GM12891 (cell line): ENCODE data around the gene AMOTL2. TPM values are rescaled to one million over a fixed set of nuclear protein-coding genes. Genes with fewer than 3 reads are reported as not detected.

ENCODE experiments used
- DNase-seq: peaks from one replicate; pipeline ENCODE4 v3.0.0; 2011; ENCODE audit warnings: low spot score; ENCODE audit not compliant: insufficient read length
- FAIRE-seq: peaks from 2 replicates; lab custom pipeline; 2011; peaks lifted over from hg19 to GRCh38; lab: Jason Lieb, UNC
- PAX5 ChIP-seq: IDR thresholded peaks from 2 replicates; pipeline ENCODE4 v1.6.1; 2011; ENCODE audit warnings: low read length, moderate library complexity, mild to moderate bottlenecking; ENCODE audit not compliant: insufficient read depth, severe bottlenecking
- POLR2A ChIP-seq: IDR thresholded peaks from 2 replicates; pipeline ENCODE4 v1.6.1; 2011; ENCODE audit warnings: low read depth, low read length, control low read depth
- POLR2AphosphoS5 ChIP-seq: IDR thresholded peaks from 2 replicates; pipeline ENCODE4 v1.6.1; 2011; ENCODE audit warnings: low read depth, low read length, control low read depth
- POU2F2 ChIP-seq: IDR thresholded peaks from 2 replicates; pipeline ENCODE4 v1.6.1; 2011; ENCODE audit warnings: low read depth, mild to moderate bottlenecking, control low read depth, low read length, moderate library complexity
- SPI1 ChIP-seq: IDR thresholded peaks from 2 replicates; pipeline ENCODE4 v1.6.1; 2011; ENCODE audit warnings: low read depth, low read length, control low read depth
- TAF1 ChIP-seq: IDR thresholded peaks from 2 replicates; pipeline ENCODE4 v1.6.1; 2011; ENCODE audit warnings: low read depth, low read length, control low read depth
- polyA plus RNA-seq: library from polyadenylated mRNA; unstranded; fragments of >200 nt; gene quantifications from one replicate; pipeline ENCODE4 v1.2.1, GENCODE V29; 2012; ENCODE audit warnings: low read depth, missing spikeins, inconsistent platforms; ENCODE audit not compliant: missing spikeins

Gene AMOTL2
- 0.01 TPM for polyA plus RNA-seq

DNA sequence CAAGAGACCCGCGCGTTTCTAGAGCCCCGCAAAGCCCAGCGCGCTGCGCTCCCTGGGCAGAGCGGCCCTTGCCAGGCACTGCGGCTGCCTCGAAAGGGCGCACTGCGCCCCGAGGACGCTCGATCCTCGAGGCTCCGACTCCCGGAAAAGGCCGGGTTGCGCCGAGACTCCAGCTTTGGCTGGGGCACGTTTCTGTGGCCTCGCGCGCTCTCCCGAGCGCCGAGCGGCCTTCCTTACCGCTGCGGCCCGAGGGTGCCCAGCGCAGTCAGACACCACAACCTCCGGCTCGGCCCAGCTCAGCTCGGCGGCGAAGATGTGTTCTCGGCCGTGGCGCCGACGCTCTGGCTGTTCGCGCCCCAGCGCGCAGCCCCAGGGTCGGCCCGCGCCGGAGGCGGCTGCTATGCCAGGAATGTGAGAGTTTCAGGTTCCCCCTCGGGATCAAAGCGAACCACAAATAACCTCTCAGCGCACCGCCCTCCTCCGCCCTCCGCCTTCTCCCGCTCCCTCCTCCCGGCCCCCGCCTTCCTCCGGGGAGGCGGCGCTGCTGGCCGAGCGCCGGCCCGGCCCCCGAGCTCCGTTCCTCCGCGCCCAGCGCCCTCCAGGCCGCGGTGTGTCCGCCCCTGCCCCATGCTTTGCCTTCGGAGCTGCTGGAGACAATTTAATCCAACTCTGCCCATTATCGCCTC lies at the start of gene AMOTL2:
TSS of gene AMOTL2 (minus strand) at position 343 of the 686 bp plus-strand sequence. CDS start 3,014 bp downstream, outside the sequence.
- FAIRE-seq = peak; percentile 64
- no peak for TF ChIP-seq POLR2AphosphoS5
- no peak for TF ChIP-seq SPI1
- no peak for TF ChIP-seq POLR2A
- no peak for TF ChIP-seq PAX5
- DNase-seq = peak; percentile 64

GRCh38 chr3:134423153-134423552 lies 48.9 kb upstream of the AMOTL2 start:
- no peak for FAIRE-seq
- no peak for TF ChIP-seq POLR2A
- TF ChIP-seq TAF1 = no peak
- TF ChIP-seq POLR2AphosphoS5 = no peak
- no peak for TF ChIP-seq PAX5
- TF ChIP-seq POU2F2 = no peak
- no peak for TF ChIP-seq SPI1
- no peak for DNase-seq

- DNase-seq = no peak
- no peak for FAIRE-seq
- TF ChIP-seq POU2F2 (no peak), PAX5 (no peak), TAF1 (no peak)
These were observed 45.7 kb upstream of the AMOTL2 start for GRCh38 chr3:134419960-134420321.

DNA sequence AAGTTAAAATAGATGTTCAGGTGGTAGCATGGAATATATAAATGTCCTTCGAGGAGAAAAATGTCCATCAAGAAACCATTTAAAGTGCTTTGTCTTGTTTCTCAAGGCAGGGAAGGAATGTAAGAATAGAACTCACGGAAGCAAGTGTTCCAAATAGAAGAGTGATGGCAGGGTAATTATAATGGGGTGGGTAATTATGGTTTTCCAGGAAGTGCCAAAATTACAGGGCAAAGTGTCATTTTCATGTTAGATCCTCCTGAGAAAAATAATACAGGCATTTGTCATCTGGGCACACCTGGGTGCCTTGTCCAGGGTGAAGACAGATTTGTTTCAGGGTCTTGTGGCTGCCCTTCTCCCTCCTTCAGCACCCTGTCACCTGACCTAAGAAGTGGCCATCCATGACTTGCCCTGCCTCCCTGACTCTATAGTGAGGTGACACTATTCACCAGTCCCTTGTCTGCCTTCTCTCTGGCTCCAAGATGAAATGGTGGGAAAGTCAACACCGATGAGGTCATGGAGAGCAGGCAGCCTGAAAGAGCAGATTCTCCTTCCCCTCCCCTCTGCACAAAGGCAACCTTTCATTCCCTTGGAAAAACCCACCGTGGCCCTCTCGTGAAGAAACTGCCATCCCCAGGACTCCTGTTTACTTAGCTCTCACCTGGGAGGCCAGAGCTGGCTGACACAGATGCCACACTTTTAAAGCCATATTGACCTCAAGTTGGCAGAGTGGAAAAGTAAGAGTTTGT lies 45.1 kb upstream of the AMOTL2 start:
- TF ChIP-seq SPI1 (no peak), PAX5 (no peak), POLR2AphosphoS5 (no peak), TAF1 (no peak), POU2F2 (no peak), POLR2A (no peak)
- DNase-seq = no peak
- FAIRE-seq = no peak

DNA sequence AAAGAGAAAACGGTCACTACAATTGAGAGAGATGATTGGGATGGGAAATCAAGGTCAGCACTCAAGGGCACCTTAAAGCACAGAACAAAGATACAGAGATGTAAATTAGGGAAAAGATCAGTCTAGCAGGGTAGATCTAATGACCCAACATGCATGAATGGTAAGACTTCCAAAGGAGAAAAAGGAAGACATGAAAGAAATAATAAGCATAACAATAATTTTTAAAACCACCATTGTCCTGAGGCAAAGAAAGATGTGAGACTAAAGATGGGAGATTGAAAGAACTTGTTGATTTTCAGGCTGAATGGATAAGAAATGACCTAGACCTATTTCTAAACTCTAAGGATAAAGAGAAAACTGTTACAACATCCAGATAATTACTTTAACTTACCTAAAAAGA lies 34.8 kb upstream of the AMOTL2 start:
- TF ChIP-seq TAF1 (no peak), POLR2A (no peak), POU2F2 (no peak), PAX5 (no peak), POLR2AphosphoS5 (no peak)
- no peak for DNase-seq
- FAIRE-seq = no peak

DNA sequence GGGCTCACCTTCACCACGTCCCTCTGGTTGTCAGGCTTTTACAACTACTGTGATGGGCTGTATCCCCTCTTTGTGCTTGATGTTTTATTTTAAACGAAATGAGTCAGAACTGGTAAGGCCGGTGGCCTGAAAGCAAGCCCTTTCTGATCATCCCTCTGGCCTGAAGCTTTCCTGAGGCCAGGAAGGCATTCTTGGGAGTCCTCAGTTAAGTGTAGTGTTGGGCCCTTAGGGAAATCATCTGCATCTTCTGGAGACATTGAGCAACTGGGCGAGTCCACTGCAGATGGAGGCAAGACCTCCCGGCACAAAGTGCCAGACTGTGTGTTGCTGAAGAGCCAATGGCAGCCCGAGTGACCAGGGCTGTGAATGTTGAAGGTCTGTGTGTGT lies 33.0 kb upstream of the AMOTL2 start:
- FAIRE-seq (no peak), DNase-seq (no peak)
- TF ChIP-seq TAF1 = no peak
- TF ChIP-seq SPI1 = no peak
- no peak for TF ChIP-seq POLR2A
- TF ChIP-seq POU2F2 = no peak

GRCh38 chr3:134406331-134407238 lies 32.3 kb upstream of the AMOTL2 start:
- FAIRE-seq = no peak
- TF ChIP-seq POU2F2 = no peak
- no peak for TF ChIP-seq PAX5
- no peak for TF ChIP-seq POLR2AphosphoS5
- TF ChIP-seq TAF1 = no peak
- no peak for TF ChIP-seq SPI1
- no peak for TF ChIP-seq POLR2A
- no peak for DNase-seq

GRCh38 chr3:134404366-134404885 lies 30.2 kb upstream of the AMOTL2 start:
- FAIRE-seq = no peak
- no peak for TF ChIP-seq SPI1
- no peak for TF ChIP-seq POLR2AphosphoS5
- no peak for TF ChIP-seq POLR2A
- TF ChIP-seq TAF1 = no peak
- no peak for TF ChIP-seq PAX5
- no peak for TF ChIP-seq POU2F2
- DNase-seq = no peak

DNA sequence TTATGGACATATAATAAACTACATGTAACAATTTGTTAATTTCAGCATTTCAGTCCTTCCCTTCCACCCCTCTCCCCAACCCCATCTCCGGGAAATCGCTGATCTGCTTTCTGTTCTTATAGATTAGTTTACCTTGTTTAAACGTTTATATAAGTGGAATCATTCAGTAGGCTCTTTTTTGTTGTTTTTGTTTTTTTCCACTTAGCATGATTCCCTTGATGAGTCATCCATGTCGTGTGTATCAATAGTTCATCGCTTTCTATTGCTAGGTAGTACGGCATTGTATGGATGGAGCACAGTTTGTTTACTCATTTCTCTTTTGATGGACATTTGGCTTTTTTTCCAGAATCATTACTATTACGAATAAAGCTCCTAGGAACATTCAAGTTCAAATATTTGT lies 23.5 kb upstream of the AMOTL2 start:
- no peak for FAIRE-seq
- DNase-seq = no peak
- TF ChIP-seq POLR2A (no peak), POLR2AphosphoS5 (no peak), TAF1 (no peak), PAX5 (no peak), SPI1 (no peak), POU2F2 (no peak)

DNA sequence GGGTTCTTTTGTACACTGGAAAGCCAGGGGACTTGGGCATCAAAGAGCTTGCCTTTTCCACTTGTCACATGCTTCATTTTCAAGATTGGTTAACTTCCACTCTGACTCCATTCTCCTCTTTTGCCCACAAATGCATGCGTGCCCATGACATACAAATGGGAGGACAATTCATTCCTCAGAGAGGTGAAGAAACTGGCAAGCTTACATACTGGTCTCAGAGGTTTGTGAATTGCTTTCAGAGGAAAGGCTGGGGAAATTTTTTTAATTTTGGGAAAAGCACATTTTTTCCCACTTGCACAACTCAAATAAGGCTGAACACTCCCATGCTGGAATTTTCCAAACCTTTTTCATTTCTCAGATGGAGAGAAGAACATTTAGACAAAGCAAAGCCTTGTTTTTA lies 20.9 kb upstream of the AMOTL2 start:
- no peak for FAIRE-seq
- TF ChIP-seq TAF1 = no peak
- TF ChIP-seq PAX5 = no peak

More for the DNA sequence above, 20.9 kb upstream of the AMOTL2 start:
- no peak for DNase-seq
